ENCODE results near the gene COX7A2L.

COX7A2L gene

GRCh38 chr2:42314892-42315468, 46.0 kb downstream of the COX7A2L start:
- no peak for DNase-seq

GRCh38 chr2:42312106-42312505, 48.9 kb downstream of the COX7A2L start:
- no peak for DNase-seq

- no peak for DNase-seq
These were observed 51.0 kb downstream of the COX7A2L start for GRCh38 chr2:42310007-42310515.

- no peak for DNase-seq
These were observed 51.7 kb downstream of the COX7A2L start for GRCh38 chr2:42309366-42309765.

- DNase-seq: no peak
These were observed 53.8 kb downstream of the COX7A2L start for GRCh38 chr2:42307180-42307579.

GRCh38 chr2:42304059-42304713, 56.8 kb downstream of the COX7A2L start:
- no peak for DNase-seq

- no peak for DNase-seq
These were observed 57.8 kb downstream of the COX7A2L start for GRCh38 chr2:42303252-42303651.

GRCh38 chr2:42300527-42300926, 60.5 kb downstream of the COX7A2L start:
- DNase-seq: no peak
